GM19397 (cell line): ENCODE data around the gene ST8SIA1.

Source experiments
- ATAC-seq: cut with Tn5 transposase; IDR thresholded peaks from one replicate; pipeline ENCODE4 v1.9.1; 2021; ENCODE audit warnings: mild to moderate bottlenecking, moderate library complexity; ENCODE audit not compliant: unreplicated experiment

ST8SIA1 gene

DNA sequence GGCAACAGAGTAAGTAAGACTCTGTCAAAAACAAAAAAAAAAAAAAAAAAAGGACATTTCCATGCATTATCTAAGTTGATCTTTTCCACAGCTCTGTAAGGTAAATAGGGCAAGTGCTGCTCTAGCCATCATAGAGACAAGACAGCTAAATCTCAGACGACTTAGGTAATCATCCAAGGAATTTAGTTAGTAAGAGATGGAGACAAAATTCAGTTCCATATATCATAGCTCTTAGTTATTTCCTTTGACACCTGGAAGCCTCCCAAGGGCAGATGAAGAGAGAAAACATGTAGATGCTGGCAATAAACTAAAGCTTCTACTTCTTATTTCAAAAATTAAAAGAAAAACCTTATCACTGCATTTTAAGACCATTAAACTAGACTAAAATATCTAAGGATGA is 48.7 kb downstream of the ST8SIA1 start:
- ATAC-seq = no peak

GRCh38 chr12:22284871-22285270 is 49.6 kb downstream of the ST8SIA1 start:
- ATAC-seq = no peak

DNA sequence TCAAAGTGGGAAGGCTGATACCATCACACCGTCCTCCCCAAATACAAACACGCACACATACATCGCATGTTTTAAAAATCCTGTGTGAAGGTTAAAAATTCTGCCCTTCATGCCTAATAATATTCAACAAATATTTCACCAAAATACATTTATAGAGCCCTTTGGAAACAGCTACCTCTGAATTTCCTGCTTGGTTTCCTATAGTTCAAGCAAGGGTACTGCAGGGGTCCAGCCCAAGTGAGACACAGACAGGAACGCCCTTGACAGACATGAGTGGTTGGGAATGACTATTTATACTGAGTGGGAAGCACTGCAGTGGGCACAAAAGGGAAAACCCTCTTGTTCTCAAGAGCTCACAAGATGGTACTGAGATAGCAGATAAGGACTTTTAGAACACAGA is 51.0 kb downstream of the ST8SIA1 start:
- no peak for ATAC-seq

- no peak for ATAC-seq
Observed at GRCh38 chr12:22283006-22283506, 51.5 kb downstream of the ST8SIA1 start.

GRCh38 chr12:22282283-22282682 is 52.2 kb downstream of the ST8SIA1 start:
- no peak for ATAC-seq

DNA sequence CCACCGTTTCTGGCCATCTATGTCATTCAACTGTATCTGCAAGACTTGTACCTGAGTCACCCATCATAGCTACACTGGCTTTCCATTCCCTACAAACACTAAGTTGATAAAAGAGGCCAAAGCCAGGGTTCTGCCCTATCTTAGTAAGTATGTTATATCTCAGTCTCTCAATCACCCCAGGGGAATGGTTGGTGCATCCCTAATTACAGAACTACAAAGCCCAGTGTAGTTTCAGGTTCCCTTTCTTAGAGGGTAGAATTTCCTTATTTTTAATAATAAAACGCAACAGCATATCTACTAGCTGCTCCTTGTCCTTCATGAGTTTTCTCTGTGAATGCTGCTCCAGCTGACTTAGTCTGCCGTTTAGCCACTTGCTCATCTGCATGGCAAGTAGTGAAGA is 57.6 kb downstream of the ST8SIA1 start:
- no peak for ATAC-seq

DNA sequence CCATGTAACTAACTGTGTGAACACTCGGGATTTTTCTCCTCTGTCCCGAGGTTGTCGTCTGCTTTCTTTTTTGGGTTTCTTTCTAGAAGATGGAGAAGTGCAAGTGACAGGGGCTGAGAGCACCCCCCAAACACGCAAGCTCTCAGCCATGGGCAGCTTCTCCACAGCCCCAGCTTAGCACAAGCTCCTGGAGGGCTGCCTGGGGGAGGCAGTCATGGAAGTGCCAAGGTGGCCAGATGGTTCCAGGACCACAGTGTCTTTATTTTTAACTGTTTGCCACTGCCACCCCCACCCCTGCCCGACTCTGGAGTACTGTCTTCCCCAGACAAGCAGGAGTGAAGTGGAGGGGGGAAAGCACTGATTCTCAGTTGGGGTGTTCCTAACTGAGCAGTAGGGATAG is 58.2 kb downstream of the ST8SIA1 start:
- ATAC-seq = no peak

- ATAC-seq = no peak
Observed at GRCh38 chr12:22275843-22276242, 58.7 kb downstream of the ST8SIA1 start.

DNA sequence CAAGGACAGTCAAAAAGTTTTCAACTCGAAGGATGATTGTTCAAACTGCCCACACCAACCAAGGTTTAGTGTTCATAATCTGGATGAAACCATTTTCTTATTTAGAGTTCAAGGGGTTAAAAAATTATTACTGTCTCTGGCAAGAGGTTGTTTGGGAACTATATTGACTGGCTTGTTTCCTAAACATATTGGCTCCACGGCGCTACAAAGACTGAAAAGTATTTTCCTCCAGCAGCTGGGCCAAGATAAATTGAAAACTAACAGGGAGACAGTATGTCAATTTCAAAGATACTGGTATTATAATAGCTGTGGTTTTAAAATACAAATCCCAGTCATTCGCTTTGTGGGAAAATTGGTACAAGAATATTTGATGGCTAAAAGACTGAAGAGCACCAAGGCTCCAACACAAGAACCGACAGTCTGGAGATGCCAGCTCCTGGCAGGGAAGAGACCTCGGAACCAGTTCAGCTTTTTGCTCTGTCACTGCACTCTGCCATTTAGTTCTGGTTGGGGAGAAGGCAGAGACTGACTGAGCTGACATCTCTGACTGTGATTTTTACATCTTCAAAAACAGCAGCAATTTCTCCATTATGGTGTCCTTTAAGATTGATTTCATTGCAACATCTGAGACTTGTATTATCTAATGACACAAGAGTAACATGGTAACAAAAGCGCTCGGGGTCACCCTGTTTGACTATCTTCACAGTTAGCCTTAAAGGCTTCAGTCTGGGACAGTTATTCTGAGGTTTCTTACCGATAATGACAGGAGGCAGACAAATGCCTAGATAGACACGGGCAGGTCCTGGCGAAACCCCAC is 62.0 kb downstream of the ST8SIA1 start:
- no peak for ATAC-seq

- ATAC-seq = no peak
Observed at GRCh38 chr12:22271023-22271422, 63.5 kb downstream of the ST8SIA1 start.

- no peak for ATAC-seq
Observed at GRCh38 chr12:22268973-22269372, 65.5 kb downstream of the ST8SIA1 start.

DNA sequence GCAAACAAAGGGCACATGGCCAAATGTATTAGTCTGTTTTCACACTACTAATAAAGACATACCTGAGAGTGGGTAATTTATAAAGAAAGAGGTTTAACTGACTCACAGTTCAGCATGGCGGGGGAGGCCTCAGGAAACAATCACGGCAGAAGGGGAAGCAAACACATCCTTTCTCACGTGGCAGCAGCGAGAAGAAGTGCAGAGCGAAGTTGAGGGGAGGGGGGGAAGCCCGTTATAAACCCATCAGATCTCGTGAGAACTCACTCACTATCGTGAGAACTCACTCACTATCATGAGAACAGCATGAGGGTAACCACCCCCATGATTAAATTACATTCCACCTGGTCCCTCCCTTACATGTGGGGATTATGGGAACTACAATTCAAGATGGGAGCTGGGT is 66.1 kb downstream of the ST8SIA1 start:
- ATAC-seq = no peak

DNA sequence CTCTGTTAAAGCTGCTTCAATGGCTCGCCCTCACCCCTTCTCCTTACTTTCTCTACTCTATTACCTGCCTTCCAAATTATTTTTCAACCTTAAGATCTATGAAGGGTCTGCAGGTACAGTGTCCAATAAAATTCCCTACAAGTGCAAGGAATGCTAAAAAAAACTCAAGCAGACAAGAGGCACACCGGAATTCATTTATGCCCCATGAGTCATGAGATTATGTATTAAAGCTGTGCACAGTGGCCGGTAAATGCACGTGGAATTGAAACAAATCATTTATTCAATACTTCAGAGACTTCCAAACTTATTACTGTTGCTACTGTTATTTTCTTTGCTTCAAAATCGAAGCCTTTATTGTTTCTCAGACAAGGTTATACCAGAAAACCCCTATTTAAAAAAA is 68.4 kb downstream of the ST8SIA1 start:
- no peak for ATAC-seq

DNA sequence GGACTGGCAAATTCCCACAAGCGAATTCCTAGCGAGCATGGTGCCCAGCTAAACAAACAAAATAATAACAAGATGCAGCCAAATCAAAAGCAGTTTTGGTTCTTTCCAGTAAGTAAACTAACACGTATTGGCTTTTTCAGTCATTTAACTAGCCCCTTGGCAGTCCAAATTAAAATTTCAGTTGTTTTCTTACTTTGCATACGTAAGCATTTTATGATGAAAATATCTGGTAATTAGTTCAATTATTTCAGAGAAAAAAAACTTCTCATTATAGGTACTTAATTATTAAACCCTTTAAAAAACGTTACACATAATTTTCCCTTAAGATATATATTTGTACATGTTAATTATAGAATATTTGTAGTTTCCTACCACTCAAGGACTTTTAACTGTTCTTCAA is 70.1 kb downstream of the ST8SIA1 start:
- ATAC-seq = no peak

- ATAC-seq = no peak
Observed at GRCh38 chr12:22262309-22262708, 72.2 kb downstream of the ST8SIA1 start.

- ATAC-seq = no peak
Observed at GRCh38 chr12:22257100-22257499, 77.4 kb downstream of the ST8SIA1 start.

DNA sequence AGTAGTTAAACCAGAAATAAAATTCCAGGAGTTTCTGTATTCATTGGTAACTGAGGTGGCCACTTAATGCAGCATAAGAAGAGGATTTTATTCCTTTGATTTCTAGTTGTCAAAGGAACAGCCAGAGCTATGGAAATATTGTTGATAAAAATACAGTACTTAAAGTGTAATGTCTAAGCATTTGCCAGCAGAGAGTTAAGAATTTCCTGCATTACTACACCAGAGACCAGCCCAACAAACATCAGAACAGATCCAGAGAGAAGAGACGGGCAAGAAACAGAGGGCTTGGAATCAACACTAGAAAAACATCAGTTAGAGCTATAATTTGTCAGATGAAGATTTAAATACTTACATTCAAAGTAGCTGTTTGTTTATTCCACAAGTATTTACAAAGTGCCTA is 77.9 kb downstream of the ST8SIA1 start:
- no peak for ATAC-seq

GRCh38 chr12:22256041-22256441 is 78.5 kb downstream of the ST8SIA1 start:
- ATAC-seq = no peak

DNA sequence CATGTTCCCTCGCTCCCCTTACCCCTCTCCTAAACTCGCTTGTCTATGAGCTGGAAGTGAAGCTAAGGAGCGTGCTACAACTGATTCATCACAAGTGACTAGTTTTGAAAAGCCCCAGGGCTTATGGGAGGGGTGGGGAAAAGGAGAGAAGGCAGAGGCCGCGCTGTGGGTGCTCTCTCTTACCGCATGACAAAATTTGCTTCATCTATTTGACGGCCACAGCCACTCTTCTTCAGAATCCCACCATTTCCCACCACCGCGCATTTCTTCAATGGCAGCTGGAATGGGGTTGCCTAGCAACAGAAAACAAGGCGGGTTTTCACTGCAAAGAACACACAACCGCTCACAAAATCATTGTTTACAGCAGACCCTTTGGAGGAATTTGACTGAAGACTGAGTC is 79.4 kb downstream of the ST8SIA1 start:
- ATAC-seq = no peak

- ATAC-seq = no peak
Observed at GRCh38 chr12:22254478-22254877, 80.0 kb downstream of the ST8SIA1 start.

DNA sequence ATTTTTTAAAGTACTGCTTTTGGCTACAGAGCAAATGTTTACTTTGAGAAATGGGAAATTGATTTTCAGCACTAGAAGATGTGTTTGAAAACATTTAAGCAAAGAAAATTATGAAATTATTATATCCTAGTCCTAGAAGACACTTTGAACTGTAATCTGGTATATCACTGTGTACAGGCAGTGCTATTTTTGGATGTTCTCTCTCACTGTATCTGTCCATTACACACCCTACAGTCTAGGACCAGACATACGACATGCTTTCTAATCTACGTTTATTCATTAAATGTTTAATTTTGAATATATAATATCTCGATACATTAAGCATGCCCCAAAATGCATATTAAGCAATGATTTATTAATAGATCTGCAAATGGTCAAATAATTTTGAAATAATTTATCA is 82.5 kb downstream of the ST8SIA1 start:
- no peak for ATAC-seq

DNA sequence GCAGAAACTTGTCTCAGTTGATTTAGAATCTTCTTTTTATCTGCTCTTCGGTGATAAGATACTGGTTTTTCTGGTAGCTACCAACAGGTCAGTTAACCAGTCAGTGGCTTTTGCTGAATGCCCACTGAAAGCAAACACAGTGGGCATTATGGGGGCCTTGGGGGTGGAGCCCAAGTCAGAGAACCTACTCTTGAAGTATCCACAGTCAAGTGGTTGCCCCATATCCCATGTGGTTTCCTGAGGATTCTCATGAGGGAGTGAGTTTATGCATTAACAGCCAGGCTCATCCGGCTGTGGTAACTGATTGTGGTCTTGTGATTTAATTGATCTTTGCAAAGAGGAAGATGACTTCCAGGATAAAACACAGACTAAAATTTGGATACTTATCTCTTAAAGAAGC is 83.7 kb downstream of the ST8SIA1 start:
- ATAC-seq = no peak

GRCh38 chr12:22248571-22249115 is 85.9 kb downstream of the ST8SIA1 start:
- no peak for ATAC-seq
